ENCODE results near the gene USP24.
"Not testable (repeated sequence)": the region's sequence is repeated elsewhere in the genome, so short reads cannot be mapped to it uniquely, and the experiment has no call there.

Gene USP24

DNA sequence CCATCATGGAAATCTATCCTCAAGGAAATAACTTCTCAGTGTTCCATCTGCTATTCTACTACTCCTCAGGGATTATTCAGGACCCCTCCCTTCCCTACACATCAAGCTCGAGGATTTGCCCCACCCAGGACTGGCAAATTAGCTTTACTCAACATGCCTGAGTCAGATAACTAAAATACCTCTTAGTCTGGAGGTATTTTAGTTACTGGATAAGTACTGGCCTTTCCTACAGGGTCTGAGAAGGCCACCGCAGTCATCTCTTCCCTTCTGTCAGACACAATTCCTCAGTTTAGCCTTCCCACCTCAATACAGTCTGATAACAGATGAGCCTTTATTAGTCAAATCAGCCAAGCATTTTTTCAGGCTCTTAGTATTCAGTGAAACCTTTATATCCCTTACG lies 188.5 kb downstream of the USP24 start:
- DNase-seq = not testable (repeated sequence)

DNA sequence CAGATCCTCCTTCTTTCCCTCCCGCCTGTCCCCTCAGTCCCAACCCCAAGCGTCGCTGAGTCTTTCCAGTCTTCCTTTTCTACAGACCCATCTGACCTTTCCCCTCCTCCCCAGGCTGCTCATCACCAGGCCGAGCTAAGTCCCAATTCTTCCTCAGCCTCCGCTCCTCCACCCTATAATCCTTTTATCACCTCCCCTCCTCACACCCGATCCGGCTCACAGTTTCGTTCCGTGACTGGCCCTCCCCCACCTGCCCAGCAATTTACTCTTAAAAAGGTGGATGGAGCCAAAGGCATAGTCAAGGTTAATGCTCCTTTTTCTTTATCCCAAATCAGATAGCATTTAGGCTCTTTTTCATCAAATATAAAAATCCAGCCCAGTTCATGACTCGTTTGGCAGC lies 191.0 kb downstream of the USP24 start:
- not testable (repeated sequence) for DNase-seq

GRCh38 chr1:55021942-55022546 lies 193.1 kb downstream of the USP24 start:
- peak; percentile 46 to 56 for DNase-seq

DNA sequence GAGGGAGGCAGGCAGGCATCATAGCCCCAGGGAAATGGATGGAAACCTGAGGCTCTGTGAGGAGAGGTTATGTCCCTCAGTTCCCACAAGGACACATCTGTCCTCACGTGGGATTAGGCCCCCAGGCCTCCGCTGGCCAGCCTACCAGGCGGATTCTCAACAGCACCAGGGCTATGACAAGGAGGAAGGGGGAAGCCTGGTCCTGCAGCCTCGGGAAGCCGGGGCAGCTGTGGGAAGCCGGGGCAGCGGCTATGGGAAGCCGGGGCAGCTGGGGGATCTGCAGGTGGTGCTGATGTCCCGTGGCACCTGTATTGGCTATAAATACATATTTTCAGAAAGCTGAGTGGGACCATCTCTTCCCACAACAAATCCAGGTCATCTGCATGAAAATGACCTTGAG lies 196.8 kb downstream of the USP24 start:
- no peak for DNase-seq

Data from NCI-H1930 (cell line).